OCI-LY3 (cell line): Measurements from ENCODE around the gene BICD2.
A peak's percentile ranks its signal among the peaks of the same experiment; 100 is the strongest.

ENCODE experiments used
- H2AFZ ChIP-seq: fragments of 200-600, 300-600 bp; shearing (Covaris generic); 2 replicates; pipeline ENCODE4 v1.6.0; 2014; ENCODE audit warnings: antibody characterized with exemption, low read depth, low read length
- H3K27ac ChIP-seq: fragments of 200-600, 300-600 bp; sonication (generic); 2 replicates; pipeline ENCODE4 v1.5.1; 2014; ENCODE audit warnings: mild to moderate bottlenecking, low read length, moderate library complexity, mixed read lengths
- H3K27me3 ChIP-seq: fragments of 200-600, 300-600 bp; sonication (generic); 2 replicates; pipeline ENCODE4 v1.6.1; 2014; ENCODE audit warnings: low read depth, low read length, mixed read lengths
- H3K36me3 ChIP-seq: fragments of 200-600, 300-600 bp; sonication (generic); replicated peaks from 2 replicates; pipeline ENCODE3; 2014; ENCODE audit warnings: low read depth, low read length, mixed read lengths
- H3K4me1 ChIP-seq: fragments of 300-600, 200-600 bp; sonication (generic); 2 replicates; pipeline ENCODE4 v1.6.1; 2014; ENCODE audit warnings: low read length, mixed read lengths
- H3K4me2 ChIP-seq: fragments of 200-600, 300-600 bp; sonication (generic); 2 replicates; pipeline ENCODE4 v1.6.1; 2014; ENCODE audit warnings: low read length, mixed read lengths
- H3K4me3 ChIP-seq: fragments of 300-600, 200-600 bp; sonication (generic); 2 replicates; pipeline ENCODE4 v1.5.1; 2014; ENCODE audit warnings: antibody characterized with exemption, mild to moderate bottlenecking, low read length, moderate library complexity
- H3K79me2 ChIP-seq: fragments of 300-600, 200-600 bp; shearing (Covaris generic); 2 replicates; pipeline ENCODE4 v1.6.1; 2014; ENCODE audit warnings: mild to moderate bottlenecking, low read length, mixed read lengths
- H3K9ac ChIP-seq: fragments of 300-600, 200-600 bp; shearing (Covaris generic); 2 replicates; pipeline ENCODE4 v1.6.0; 2014; ENCODE audit warnings: mild to moderate bottlenecking, low read length, moderate library complexity
- H3K9me3 ChIP-seq: fragments of 200-600, 300-600 bp; shearing (Covaris generic); 2 replicates; pipeline ENCODE4 v1.6.1; 2014; ENCODE audit warnings: low read length, mixed read lengths; ENCODE audit not compliant: insufficient read depth
- H4K20me1 ChIP-seq: fragments of 200-600, 300-600 bp; sonication (generic); 2 replicates; pipeline ENCODE4 v1.6.1; 2016; ENCODE audit warnings: low read length, mixed read lengths; ENCODE audit not compliant: insufficient read depth
- CTCF ChIP-seq: fragments of 200-600, 300-600 bp; sonication (generic); IDR thresholded peaks from 2 replicates; pipeline ENCODE4 v1.5.1; 2014; ENCODE audit warnings: antibody characterized with exemption, low read length, low read depth
- EZH2phosphoT487 ChIP-seq: fragments of 200-600 bp; shearing (Covaris generic); IDR thresholded peaks from 2 replicates; pipeline ENCODE4 v1.6.1; 2018; ENCODE audit warnings: antibody characterized with exemption, mixed run types, low read depth

The BICD2 gene

DNA sequence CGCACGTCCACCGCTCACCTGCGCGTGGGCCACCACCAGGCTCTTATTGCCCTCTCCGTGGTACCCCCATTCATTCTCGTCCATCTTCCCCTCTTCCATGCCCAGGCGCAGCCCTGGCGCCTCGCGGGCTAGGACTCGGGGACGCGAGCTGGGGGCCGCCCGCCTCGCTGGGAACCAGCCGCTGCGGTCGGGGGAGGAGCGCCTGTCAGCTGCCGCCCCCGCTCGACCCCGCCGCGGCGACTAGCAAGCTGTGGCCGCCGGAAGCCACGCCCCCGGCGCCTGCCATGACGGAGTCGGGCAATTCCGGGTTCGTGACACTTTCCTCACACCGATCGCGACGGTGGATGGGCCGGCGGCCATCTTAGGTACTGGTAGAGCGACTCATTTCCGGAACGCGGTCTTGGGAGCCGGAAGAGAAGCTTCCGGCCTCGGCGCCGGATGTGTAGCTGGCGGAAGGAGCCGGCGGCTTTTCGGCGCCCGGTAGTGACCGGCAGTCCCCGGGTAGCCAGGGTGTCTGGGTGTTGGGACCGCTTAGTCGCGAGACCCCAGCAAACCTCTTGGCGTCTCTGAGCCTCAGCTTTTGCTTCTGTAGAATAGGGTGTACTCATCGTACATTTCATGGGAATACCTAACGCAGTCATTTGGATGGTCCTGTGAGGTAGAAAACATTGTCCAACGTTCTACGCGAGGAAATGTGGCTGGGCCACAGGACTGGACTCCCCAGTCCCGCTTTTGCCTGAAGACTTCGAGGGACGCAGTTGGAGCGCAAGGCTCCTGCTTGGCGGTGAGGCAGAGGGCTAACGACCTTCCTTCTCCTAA lies 94.5 kb downstream of the BICD2 start, which contains the start of gene IPPK:
Gene IPPK (minus strand): TSS at position 242 of the 819 bp plus-strand sequence. CDS start 143 bp downstream, at position 99.
- peak within 1 kb of the TSS; percentile 87 for H2AFZ ChIP-seq
- no peak for TF ChIP-seq EZH2phosphoT487

DNA sequence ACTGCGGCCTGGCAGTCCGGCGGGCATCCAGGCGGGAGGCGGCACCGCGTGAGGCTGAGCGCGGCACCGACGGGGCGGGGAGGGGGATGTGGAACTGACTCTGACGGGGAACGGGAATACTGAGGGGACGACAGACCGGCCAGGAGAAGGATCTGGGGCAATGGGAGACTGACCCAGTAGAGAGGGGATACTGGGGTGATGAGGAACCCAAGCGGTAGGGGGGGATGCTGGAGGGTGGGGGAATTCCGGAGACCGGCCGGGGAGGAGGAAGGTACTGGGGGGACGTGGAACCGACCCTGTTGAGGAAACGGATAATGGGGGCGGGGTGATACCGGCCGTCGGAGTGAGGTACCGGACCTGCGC lies 95.1 kb downstream of the BICD2 start:
- peaks cover 67% of the 10 kb centered on the region for H3K79me2 ChIP-seq
- peak overlapping the region; percentile 41 for H3K27ac ChIP-seq
- H3K4me1 ChIP-seq, result peaks cover 13% of the 10 kb centered on the region
- no peaks in the 10 kb centered on the region for H3K9me3 ChIP-seq
- H4K20me1 ChIP-seq, result peaks cover 8% of the 10 kb centered on the region; the same call in 1 of the 2 replicates
- H3K36me3 ChIP-seq, result peaks cover 5% of the 10 kb centered on the region
- H3K27me3 ChIP-seq, result no peaks in the 10 kb centered on the region
- peak overlapping the region; percentile 95 for H3K4me2 ChIP-seq
- peak overlapping the region; percentile 55; the same call in 1 of the 2 replicates for H2AFZ ChIP-seq
- TF ChIP-seq CTCF, result no peak
- no peak for TF ChIP-seq EZH2phosphoT487
- peak overlapping the region; percentile 94 for H3K4me3 ChIP-seq
- peak overlapping the region; percentile 90 for H3K9ac ChIP-seq

More for the DNA sequence above, 94.5 kb downstream of the BICD2 start, which contains the start of gene IPPK:
- no peaks in the 10 kb centered on the region for H3K9me3 ChIP-seq
- H3K4me3 ChIP-seq, result peak within 1 kb of the TSS; percentile 94
- peak within 1 kb of the TSS; percentile 95 for H3K4me2 ChIP-seq
- H4K20me1 ChIP-seq, result peaks cover 5% of the 10 kb centered on the region; the same call in 1 of the 2 replicates
- H3K27ac ChIP-seq, result peak within 1 kb of the TSS; percentile 52
- peak within 1 kb of the TSS; percentile 97 for H3K9ac ChIP-seq
- no peaks in the 10 kb centered on the region for H3K27me3 ChIP-seq
- peaks cover 13% of the 10 kb centered on the region for H3K4me1 ChIP-seq
- peaks cover 62% of the 10 kb centered on the region for H3K79me2 ChIP-seq
- peaks cover 5% of the 10 kb centered on the region for H3K36me3 ChIP-seq

- Histone ChIP-seq H3K9me3 (no peaks in the 10 kb centered on the region), H3K27me3 (no peaks in the 10 kb centered on the region), H3K4me1 (peaks cover 13% of the 10 kb centered on the region), H2AFZ (peak overlapping the region; percentile 55; the same call in 1 of the 2 replicates), H4K20me1 (peaks cover 9% of the 10 kb centered on the region), H3K9ac (peak overlapping the region; percentile 90), H3K4me2 (peak overlapping the region; percentile 95), H3K4me3 (peak overlapping the region; percentile 94), H3K36me3 (peaks cover 5% of the 10 kb centered on the region), H3K79me2 (peaks cover 73% of the 10 kb centered on the region), H3K27ac (peak overlapping the region; percentile 41)
- TF ChIP-seq EZH2phosphoT487, result no peak
- TF ChIP-seq CTCF, result no peak
Observed at GRCh38 chr9:92668746-92669526, 95.7 kb downstream of the BICD2 start.

DNA sequence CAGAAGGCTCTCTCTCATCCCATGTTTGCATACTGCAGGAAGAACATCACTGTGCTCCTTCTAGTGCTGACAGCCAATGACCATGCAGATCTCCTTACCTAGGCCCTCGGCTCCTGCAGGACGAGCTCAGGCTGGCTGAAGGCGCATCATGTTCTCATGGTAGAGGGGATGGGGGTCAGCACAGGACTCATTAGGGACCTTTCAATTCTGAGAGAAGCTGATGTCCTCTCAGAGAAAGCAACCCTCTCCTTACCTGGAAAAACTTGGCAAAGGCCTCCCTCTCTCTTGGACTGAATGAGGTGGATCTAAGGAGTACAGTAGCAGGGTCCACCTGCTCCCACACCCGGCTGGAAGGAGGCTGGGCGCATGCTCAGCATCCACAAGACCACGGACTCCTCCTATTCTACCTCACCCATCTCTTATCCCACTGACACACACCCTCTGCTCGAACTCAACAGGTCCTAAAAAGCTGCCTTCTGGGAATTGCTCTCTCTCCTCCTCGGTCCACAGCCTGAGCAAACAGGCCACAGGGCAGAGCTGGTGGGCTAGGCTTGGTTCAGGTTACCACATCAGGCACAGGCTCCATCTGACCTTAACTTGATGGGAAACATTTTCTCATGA lies 97.6 kb downstream of the BICD2 start:
- H3K79me2 ChIP-seq, result peaks cover 92% of the 10 kb centered on the region
- H3K27ac ChIP-seq, result no peak overlapping the region

More for the DNA sequence above, 97.6 kb downstream of the BICD2 start:
- no peak overlapping the region for H3K4me2 ChIP-seq
- peaks cover 10% of the 10 kb centered on the region for H3K36me3 ChIP-seq
- H4K20me1 ChIP-seq, result peaks cover 20% of the 10 kb centered on the region
- H3K9me3 ChIP-seq, result no peaks in the 10 kb centered on the region
- H3K4me1 ChIP-seq, result peaks cover 13% of the 10 kb centered on the region
- H3K4me3 ChIP-seq, result no peak overlapping the region
- no peak for TF ChIP-seq CTCF
- no peak for TF ChIP-seq EZH2phosphoT487
- no peak overlapping the region for H2AFZ ChIP-seq
- H3K9ac ChIP-seq, result no peak overlapping the region
- no peaks in the 10 kb centered on the region for H3K27me3 ChIP-seq
